Small intestine (tissue), 7 donors: ENCODE measurements around the gene IFT52. TPM values are rescaled to one million over a fixed set of nuclear protein-coding genes. Genes with fewer than 3 reads are reported as not detected.

Experiments used
- DNase-seq, 2 donors: peaks; one replicate each; pipeline versions ENCODE4 v3.0.0 to v3.0.0-alpha.2; 2013
- FAIRE-seq: peaks from 2 replicates; lab custom pipeline; 2012; peaks lifted over from hg19 to GRCh38; lab: Jason Lieb, UNC
- H3K27ac ChIP-seq, 3 donors: one replicate each; pipeline ENCODE4 v1.5.1; 2013; ENCODE audit warnings: low read length in 2 of 3, mild to moderate bottlenecking in 2 of 3, control low read depth in 1 of 3, inconsistent platforms in 1 of 3, low read depth in 1 of 3, moderate library complexity in 1 of 3
- H3K27me3 ChIP-seq, 3 donors: one replicate each; pipeline ENCODE4 v1.6.1; 2013; ENCODE audit warnings: low read length in 3 of 3, inconsistent platforms in 1 of 3; ENCODE audit not compliant: control insufficient read depth in 3 of 3, insufficient read depth in 3 of 3
- H3K36me3 ChIP-seq, 3 donors: one replicate each; pipeline ENCODE4 v1.6.1; 2013; ENCODE audit warnings: low read length in 3 of 3, inconsistent platforms in 1 of 3, low read depth in 1 of 3, mild to moderate bottlenecking in 1 of 3, moderate library complexity in 1 of 3; ENCODE audit not compliant: control insufficient read depth in 3 of 3, insufficient read depth in 2 of 3
- H3K4me1 ChIP-seq, 3 donors: one replicate each; pipeline ENCODE4 v1.6.1; 2013; ENCODE audit warnings: low read length in 2 of 3, inconsistent platforms in 1 of 3, low read depth in 1 of 3, mild to moderate bottlenecking in 1 of 3, moderate library complexity in 1 of 3; ENCODE audit not compliant: control insufficient read depth in 3 of 3, insufficient read depth in 2 of 3
- H3K4me3 ChIP-seq, 3 donors: one replicate each; pipeline ENCODE4 v1.5.1; 2013; ENCODE audit warnings: low read length in 3 of 3, control low read depth in 1 of 3, inconsistent platforms in 1 of 3, low read depth in 1 of 3, mild to moderate bottlenecking in 1 of 3, moderate library complexity in 1 of 3
- H3K9me3 ChIP-seq, 2 donors: one replicate each; pipeline ENCODE4 v1.6.1; 2013; ENCODE audit warnings: low read depth in 1 of 2, low read length in 1 of 2; ENCODE audit not compliant: control insufficient read depth in 2 of 2, insufficient read depth in 1 of 2
- WGBS, 3 donors: extraction: QIAGEN DNeasy Blood & Tissue Kit; methylation state at CpG; one replicate each; pipeline ENCODE4 v1.1.7; 2013; 5-methylcytosine and 5-hydroxymethylcytosine counted together
- polyA plus RNA-seq, 4 donors: library from polyadenylated mRNA; stranded (reverse) in 3 of 4; unstranded in 1 of 4; fragments of 200-250 nt in 3 of 4; fragments of 120-200 nt in 1 of 4; gene quantifications; one replicate each; pipeline versions ENCODE4 v1.2.1 to v1.2.3, GENCODE V29; 2013
- donor health status: healthy with polysubstance abuse.
- donor health status: control.
- donor health status: control.
- donor health status: Bipolar disorder and iron deficiency.
- donor health status: healthy.

The IFT52 gene
- polyA plus RNA-seq, 4 donors: 9.6 to 44.7 (median 13.2) TPM

- H3K4me3 ChIP-seq: peak overlapping the region in 2 of 3 donors; percentile 54 to 80
- 57 to 74% (median 66%) methylated on average over 11 of the region's 11 CpGs for WGBS, 3 donors
- no peak for FAIRE-seq
- no peaks in the 10 kb centered on the region for H3K9me3 ChIP-seq
- H3K27me3 ChIP-seq: no peaks in the 10 kb centered on the region
- peak; percentile 31 to 62 for DNase-seq
- peaks cover 0 to 18% (median 2%) of the 10 kb centered on the region in 3 donors for H3K4me1 ChIP-seq
- H3K36me3 ChIP-seq: no peaks in the 10 kb centered on the region
- peak overlapping the region; percentile 80 to 98 (median 93) for H3K27ac ChIP-seq
Observed at GRCh38 chr20:43658069-43658722, 67.5 kb downstream of the IFT52 start.

GRCh38 chr20:43658723-43659419 is 68.1 kb downstream of the IFT52 start:
- Histone ChIP-seq H3K27me3 (no peaks in the 10 kb centered on the region), H3K27ac (peak overlapping the region in 1 of 3 donors; percentile 98), H3K4me3 (no peak overlapping the region), H3K36me3 (no peaks in the 10 kb centered on the region), H3K4me1 (peaks cover 0 to 22% (median 2%) of the 10 kb centered on the region in 3 donors), H3K9me3 (no peaks in the 10 kb centered on the region)
- WGBS, 3 donors: 66 to 85% (median 75%) methylated on average over 6 of the region's 6 CpGs
- DNase-seq (no peak), FAIRE-seq (no peak)

GRCh38 chr20:43662943-43663655 is 72.4 kb downstream of the IFT52 start:
- Histone ChIP-seq H3K27ac (peak overlapping the region in 1 of 3 donors; percentile 75), H3K9me3 (no peaks in the 10 kb centered on the region), H3K36me3 (no peaks in the 10 kb centered on the region), H3K27me3 (peaks cover 0 to 5% (median 3%) of the 10 kb centered on the region in 3 donors), H3K4me3 (no peak overlapping the region), H3K4me1 (peaks cover 4 to 24% (median 6%) of the 10 kb centered on the region in 3 donors)
- 4 to 41% (median 28%) methylated on average over 2 of the region's 2 CpGs for WGBS, 3 donors
- DNase-seq (peak; percentile 78 to 90), FAIRE-seq (no peak)

- Histone ChIP-seq H3K4me1 (peaks cover 3 to 18% (median 6%) of the 10 kb centered on the region in 3 donors), H3K27ac (no peak overlapping the region), H3K36me3 (no peaks in the 10 kb centered on the region), H3K4me3 (no peak overlapping the region), H3K9me3 (no peaks in the 10 kb centered on the region), H3K27me3 (peaks cover 0 to 5% (median 3%) of the 10 kb centered on the region in 3 donors)
- DNase-seq (no peak), FAIRE-seq (no peak)
- 73 to 76% (median 75%) methylated on average over 6 of the region's 6 CpGs for WGBS, 3 donors
Observed at GRCh38 chr20:43665466-43666176, 74.9 kb downstream of the IFT52 start.

- H3K27ac ChIP-seq: peak within 1 kb of the TSS in 1 of 3 donors; percentile 8
- H3K4me1 ChIP-seq: peaks cover 3 to 18% (median 6%) of the 10 kb centered on the region in 3 donors
- WGBS, 3 donors: 9 to 15% (median 12%) methylated on average over 62 to 90 of the region's 90 CpGs
- H3K4me3 ChIP-seq: peak within 1 kb of the TSS; percentile 25 to 45 (median 39)
- DNase-seq (peak; percentile 69 to 83), FAIRE-seq (no peak)
- H3K36me3 ChIP-seq: no peaks in the 10 kb centered on the region
- H3K9me3 ChIP-seq: no peaks in the 10 kb centered on the region
- peaks cover 0 to 5% (median 3%) of the 10 kb centered on the region in 3 donors for H3K27me3 ChIP-seq
Observed at GRCh38 chr20:43666376-43667328, 75.9 kb downstream of the IFT52 start, which contains the start of gene MYBL2. Gene MYBL2 (plus strand): TSS chr20:43667114. CDS start chr20:43667284, 170 bp downstream.

- Histone ChIP-seq H3K9me3 (no peaks in the 10 kb centered on the region), H3K27me3 (peaks cover 0 to 5% (median 3%) of the 10 kb centered on the region in 3 donors), H3K4me3 (peak overlapping the region; percentile 25 to 45 (median 28)), H3K36me3 (no peaks in the 10 kb centered on the region), H3K27ac (no peak overlapping the region), H3K4me1 (peaks cover 3 to 16% (median 6%) of the 10 kb centered on the region in 3 donors)
- 7 to 11% (median 9%) methylated on average over 23 to 34 of the region's 34 CpGs for WGBS, 3 donors
- FAIRE-seq (no peak), DNase-seq (peak in 1 of 2 donors; percentile 25)
Observed at GRCh38 chr20:43667341-43668132, 76.8 kb downstream of the IFT52 start.

- Histone ChIP-seq H3K27me3 (peaks cover 0 to 5% (median 3%) of the 10 kb centered on the region in 3 donors), H3K9me3 (no peaks in the 10 kb centered on the region), H3K4me1 (peaks cover 3 to 6% (median 6%) of the 10 kb centered on the region in 3 donors), H3K27ac (no peak overlapping the region), H3K4me3 (no peak overlapping the region), H3K36me3 (peaks cover 0 to 5% (median 0%) of the 10 kb centered on the region in 3 donors)
- peak in 1 of 2 donors; percentile 61 for DNase-seq
- no peak for FAIRE-seq
- 52 to 84% (median 65%) methylated on average over 3 of the region's 3 CpGs for WGBS, 3 donors
Observed at GRCh38 chr20:43669332-43669731, 78.6 kb downstream of the IFT52 start.
